Endothelial cell of umbilical vein (primary cell): ENCODE data around the gene CCDC85C. TPM values are rescaled to one million over a fixed set of nuclear protein-coding genes. Genes with fewer than 3 reads are reported as not detected.

Experiments
- BruUV-seq: library from RNA; stranded (reverse); fragments of 400-500 nt; replicated peaks from 2 replicates; lab custom pipeline; 2021; lab: Mats Ljungman, UMichigan
- CTCF ChIA-PET: fragments of 300-600, 350-600 bp; sonication (Branson Sonifier 250); formaldehyde crosslinking; loops from one replicate; lab custom pipeline; 2021; ENCODE audit warnings: antibody characterized with exemption, inconsistent platforms; lab: Charles Lee
- POLR2A ChIA-PET: fragments of 300-600, 350-600 bp; sonication (Branson Sonifier 250); formaldehyde crosslinking; loops from one replicate; lab custom pipeline; 2021; ENCODE audit warnings: antibody characterized with exemption, inconsistent platforms; lab: Charles Lee
- DNase-seq: peaks from one replicate; pipeline ENCODE4 v3.0.0-alpha.2; 2011; ENCODE audit warnings: low read depth, low spot score
- FAIRE-seq: peaks from 2 replicates; lab custom pipeline; 2011; peaks lifted over from hg19 to GRCh38; lab: Jason Lieb, UNC
- H2AFZ ChIP-seq: 2 replicates; pipeline ENCODE4 v1.6.0; 2012; ENCODE audit warnings: low read depth, low read length, control low read depth, inconsistent platforms
- H3K27ac ChIP-seq: 2 replicates; pipeline ENCODE4 v1.5.1; 2011; ENCODE audit warnings: low read depth, mild to moderate bottlenecking, control low read depth, low read length, moderate library complexity; ENCODE audit not compliant: insufficient read depth
- H3K27me3 ChIP-seq, 2 experiments: 2 replicates each; pipeline versions ENCODE4 v1.6.0 to v1.6.1; 2011; ENCODE audit warnings: low read length in 2 of 2, mixed read lengths in 1 of 2; ENCODE audit not compliant: control insufficient read depth in 2 of 2, insufficient read depth in 2 of 2
- H3K36me3 ChIP-seq, 2 experiments: 2 replicates in 1 of 2; 3 replicates in 1 of 2; pipeline ENCODE4 v1.5.1; 2011; ENCODE audit warnings: low read length in 2 of 2, mild to moderate bottlenecking in 1 of 2, moderate library complexity in 1 of 2; ENCODE audit not compliant: control insufficient read depth in 2 of 2, insufficient read depth in 2 of 2; ENCODE audit errors: extremely low read depth in 1 of 2
- H3K4me1 ChIP-seq: 3 replicates; pipeline ENCODE4 v1.5.1; 2011; ENCODE audit warnings: mild to moderate bottlenecking, low read length; ENCODE audit not compliant: control insufficient read depth, insufficient read depth; ENCODE audit errors: extremely low read depth
- H3K4me2 ChIP-seq: 2 replicates; pipeline ENCODE4 v1.6.1; 2011; ENCODE audit warnings: low read length, control low read depth, mixed read lengths; ENCODE audit not compliant: insufficient read depth
- H3K4me3 ChIP-seq, 3 experiments: fragments of 200-600 bp in 1 of 3; sonication (generic), shearing (Covaris generic) in 1 of 3; replicated peaks in 1 of 3; 2 replicates each; pipeline ENCODE4 v1.5.1; 2011 to 2016; ENCODE audit warnings: control low read depth in 3 of 3, low read length in 3 of 3, mild to moderate bottlenecking in 2 of 3, inconsistent platforms in 1 of 3, low read depth in 1 of 3, moderate library complexity in 1 of 3; ENCODE audit not compliant: insufficient read depth in 1 of 3
- H3K79me2 ChIP-seq: 2 replicates; pipeline ENCODE4 v1.6.0; 2012; ENCODE audit warnings: low read length, inconsistent platforms; ENCODE audit not compliant: control insufficient read depth, insufficient read depth
- H3K9ac ChIP-seq: replicated peaks from 2 replicates; pipeline ENCODE3; 2011; ENCODE audit warnings: low read length, control low read depth; ENCODE audit not compliant: insufficient read depth; ENCODE audit errors: extremely low read depth
- H3K9me1 ChIP-seq: replicated peaks from 3 replicates; pipeline ENCODE4 v1.6.0; 2011; ENCODE audit warnings: mild to moderate bottlenecking, low read length; ENCODE audit not compliant: control insufficient read depth, insufficient read depth; ENCODE audit errors: extremely low read depth
- H3K9me3 ChIP-seq: replicated peaks from 2 replicates; pipeline ENCODE4 v1.5.1; 2012; ENCODE audit warnings: low read length, inconsistent platforms; ENCODE audit not compliant: control insufficient read depth, insufficient read depth
- H4K20me1 ChIP-seq: replicated peaks from 2 replicates; pipeline ENCODE3; 2011; ENCODE audit warnings: mild to moderate bottlenecking, low read length; ENCODE audit not compliant: control insufficient read depth, insufficient read depth; ENCODE audit errors: extremely low read depth
- CTCF ChIP-seq, 2 donors: IDR thresholded peaks; 1 replicate in 1 of 2; 2 replicates in 1 of 2; pipeline ENCODE4 v1.5.1; 2011; ENCODE audit warnings: low read length in 2 of 2, mild to moderate bottlenecking in 2 of 2, moderate library complexity in 2 of 2, control low read depth in 1 of 2, inconsistent platforms in 1 of 2, low read depth in 1 of 2; ENCODE audit not compliant: insufficient read depth in 1 of 2; ENCODE audit errors: extremely low read depth in 1 of 2
- EZH2 ChIP-seq: IDR thresholded peaks from 2 replicates; pipeline ENCODE4 v1.6.1; 2012; ENCODE audit warnings: borderline replicate concordance, low read depth, mild to moderate bottlenecking, moderate library complexity, low read length, inconsistent platforms; ENCODE audit not compliant: severe bottlenecking
- FOS ChIP-seq: IDR thresholded peaks from 2 replicates; pipeline ENCODE4 v1.6.1; 2011; ENCODE audit warnings: mild to moderate bottlenecking, low read length, moderate library complexity, borderline replicate concordance; ENCODE audit not compliant: insufficient read depth
- GATA2 ChIP-seq: IDR thresholded peaks from 2 replicates; pipeline ENCODE4 v1.7.0; 2011; ENCODE audit warnings: low read depth, mild to moderate bottlenecking, moderate library complexity, mixed read lengths, low read length; ENCODE audit not compliant: insufficient read length, insufficient read depth
- JUN ChIP-seq: IDR thresholded peaks from 2 replicates; pipeline ENCODE4 v1.6.1; 2011; ENCODE audit warnings: borderline replicate concordance, low read depth; ENCODE audit not compliant: insufficient read length, insufficient read depth
- MAX ChIP-seq: IDR thresholded peaks from 2 replicates; pipeline ENCODE4 v1.6.1; 2011; ENCODE audit not compliant: insufficient read depth, insufficient read length
- MYC ChIP-seq: IDR thresholded peaks from one replicate; pipeline ENCODE4 v1.6.1; 2011; ENCODE audit warnings: mild to moderate bottlenecking, low read depth, low read length
- POLR2A ChIP-seq: IDR thresholded peaks from 2 replicates; pipeline ENCODE4 v1.6.1; 2012; ENCODE audit warnings: low read depth, mild to moderate bottlenecking, control low read depth, low read length
- POLR2AphosphoS5 ChIP-seq: IDR thresholded peaks from 2 replicates; pipeline ENCODE4 v1.6.1; 2012; ENCODE audit warnings: low read depth, mild to moderate bottlenecking, control low read depth, low read length, moderate library complexity; ENCODE audit not compliant: insufficient read depth
- dilution Hi-C: fragments of 300-500 bp; cut with MboI; formaldehyde crosslinking; loops from one replicate; pipeline ENCODE4 v1.15.0; 2019; ENCODE audit warnings: low sequenced_read_pairs; ENCODE audit not compliant: extremely low pct_ligation_motif_present
- intact Hi-C: fragments of 100-400 bp; cut with micrococcal nuclease; formaldehyde crosslinking; loops from one replicate; pipeline ENCODE4 v1.10.0; 2022
- polyA plus RNA-seq, 4 experiments: library from polyadenylated mRNA; depleted of rRNA in 3 of 4; stranded (reverse) in 3 of 4; unstranded in 1 of 4; fragments of >200 nt; gene quantifications; 2 replicates each; pipeline versions ENCODE4 v1.2.1 to v1.2.3, GENCODE V29; 2011 to 2012; ENCODE audit warnings: missing spikeins in 1 of 4
- total RNA-seq: library from RNA; stranded (reverse); gene quantifications from 2 replicates; pipeline ENCODE4 v1.2.3, GENCODE V29; 2021

The CCDC85C gene
- total and polyA plus RNA-seq, 2 donors (not counting 3 experiments of a cell fraction or from before 2014, with no cell fraction given) = 7.5 to 17.8 TPM

GRCh38 chr14:99541211-99541610 is 62.8 kb downstream of the CCDC85C start:
- intact Hi-C loops (no loop called here), dilution Hi-C loops (no loop called here)
- no peak overlapping the region for H3K4me3 ChIP-seq
- BruUV-seq = no TSS peak
- H3K4me2 ChIP-seq = no peak overlapping the region
- H2AFZ ChIP-seq = no peak overlapping the region
- no peak overlapping the region for H3K9ac ChIP-seq
- no peaks in the 10 kb centered on the region for H3K36me3 ChIP-seq
- no peak for TF ChIP-seq JUN
- no peak for TF ChIP-seq FOS
- no peaks in the 10 kb centered on the region for H4K20me1 ChIP-seq
- ChIA-PET CTCF (no interaction called here), POLR2A (no interaction called here)
- FAIRE-seq = no peak
- no peak overlapping the region for H3K27ac ChIP-seq
- H3K79me2 ChIP-seq = no peaks in the 10 kb centered on the region
- peaks cover 2% of the 10 kb centered on the region for H3K4me1 ChIP-seq
- no peaks in the 10 kb centered on the region for H3K9me1 ChIP-seq
- no peaks in the 10 kb centered on the region for H3K9me3 ChIP-seq
- no peaks in the 10 kb centered on the region for H3K27me3 ChIP-seq
- DNase-seq = no peak

- BruUV-seq = no TSS peak
These were observed 63.6 kb downstream of the CCDC85C start for GRCh38 chr14:99540196-99541032.

More at GRCh38 chr14:99540196-99541032, 63.6 kb downstream of the CCDC85C start:
- TF ChIP-seq MYC = no peak
- TF ChIP-seq MAX = no peak
- no peak for TF ChIP-seq GATA2
- TF ChIP-seq EZH2 = no peak
- TF ChIP-seq POLR2A = no peak
- TF ChIP-seq POLR2AphosphoS5 = no peak
- no peak for TF ChIP-seq JUN
- TF ChIP-seq FOS = no peak
- no peak for TF ChIP-seq CTCF (IDR thresholded peaks at IDR 0.05; ENCODE audit: extremely low read depth in 1 of 2, insufficient read depth in 1 of 2, low read depth in 1 of 2, low read length in 2 of 2)
- no peak for FAIRE-seq
- Histone ChIP-seq H3K27me3 (no peaks in the 10 kb centered on the region), H4K20me1 (no peaks in the 10 kb centered on the region), H3K9me3 (no peaks in the 10 kb centered on the region), H3K4me1 (peaks cover 2% of the 10 kb centered on the region), H3K9me1 (no peaks in the 10 kb centered on the region), H3K36me3 (no peaks in the 10 kb centered on the region), H3K4me3 (no peak overlapping the region), H3K79me2 (no peaks in the 10 kb centered on the region), H3K9ac (no peak overlapping the region), H3K4me2 (no peak overlapping the region), H3K27ac (no peak overlapping the region), H2AFZ (no peak overlapping the region)
- POLR2A ChIA-PET = no interaction called here
- intact Hi-C loops (no loop called here), dilution Hi-C loops (no loop called here)
- DNase-seq = no peak
- CTCF ChIA-PET = no interaction called here
